Measurements from ENCODE around the gene FAM171A1.

GRCh38 chr10:15241306-15241705 lies 129.8 kb downstream of the FAM171A1 start:
- TF ChIP-seq CTCF (IDR thresholded peaks at IDR 0.05; ENCODE audit: poor library complexity) (no peak), EZH2 (IDR thresholded peaks at IDR 0.05; ENCODE audit: borderline replicate concordance) (no peak), EZH2phosphoT487 (IDR thresholded peaks at IDR 0.05; ENCODE audit: low read depth, severe bottlenecking, unreplicated experiment) (no peak)
